HG02943 (cell line): Measurements from ENCODE around the gene PRKCSH.

Source experiments
- ATAC-seq: cut with Tn5 transposase; IDR thresholded peaks from one replicate; pipeline ENCODE4 v1.9.1; 2021; ENCODE audit warnings: mild to moderate bottlenecking, low read depth, moderate library complexity; ENCODE audit not compliant: unreplicated experiment

Gene PRKCSH

DNA sequence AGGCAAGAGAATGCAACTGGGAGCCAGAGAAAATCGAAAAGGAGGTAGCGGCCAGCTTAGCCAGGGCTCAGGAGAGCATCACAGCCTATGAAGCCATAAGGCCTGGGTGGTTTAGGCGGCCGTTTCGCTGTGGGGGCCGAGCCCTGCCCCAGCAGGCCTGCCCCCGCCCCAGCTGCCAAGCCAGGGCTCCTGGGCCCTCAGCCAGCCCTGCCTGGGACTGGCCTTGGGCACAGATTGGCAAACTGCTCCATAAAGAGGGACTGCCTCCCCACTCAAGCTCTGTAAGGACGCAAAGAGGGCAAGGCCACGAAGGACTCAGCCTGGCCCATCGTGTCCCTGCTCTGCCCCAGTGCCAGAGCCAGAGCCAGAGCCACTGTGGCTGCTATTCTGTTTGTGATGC lies 60.0 kb downstream of the PRKCSH start:
- no peak for ATAC-seq

DNA sequence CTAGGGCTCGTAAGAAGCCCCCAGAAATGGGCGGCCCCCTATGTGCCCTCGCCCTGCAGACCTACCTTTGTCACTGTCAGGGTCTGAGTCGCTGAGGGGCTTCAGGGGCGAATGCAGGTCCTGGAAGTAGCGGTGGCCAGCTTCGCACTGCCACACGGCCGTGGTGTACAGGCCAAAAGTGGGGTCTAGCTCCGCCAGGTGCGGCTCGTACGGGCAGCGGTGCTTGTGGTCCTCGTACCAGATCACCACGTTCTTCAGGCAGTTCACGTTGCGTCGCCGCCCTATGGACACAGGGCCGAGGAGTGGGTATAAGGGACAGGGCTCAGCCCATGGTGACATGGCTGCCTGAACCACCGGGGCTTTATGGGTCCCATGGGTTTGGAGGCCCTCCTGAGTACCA lies 60.5 kb downstream of the PRKCSH start:
- ATAC-seq = no peak

DNA sequence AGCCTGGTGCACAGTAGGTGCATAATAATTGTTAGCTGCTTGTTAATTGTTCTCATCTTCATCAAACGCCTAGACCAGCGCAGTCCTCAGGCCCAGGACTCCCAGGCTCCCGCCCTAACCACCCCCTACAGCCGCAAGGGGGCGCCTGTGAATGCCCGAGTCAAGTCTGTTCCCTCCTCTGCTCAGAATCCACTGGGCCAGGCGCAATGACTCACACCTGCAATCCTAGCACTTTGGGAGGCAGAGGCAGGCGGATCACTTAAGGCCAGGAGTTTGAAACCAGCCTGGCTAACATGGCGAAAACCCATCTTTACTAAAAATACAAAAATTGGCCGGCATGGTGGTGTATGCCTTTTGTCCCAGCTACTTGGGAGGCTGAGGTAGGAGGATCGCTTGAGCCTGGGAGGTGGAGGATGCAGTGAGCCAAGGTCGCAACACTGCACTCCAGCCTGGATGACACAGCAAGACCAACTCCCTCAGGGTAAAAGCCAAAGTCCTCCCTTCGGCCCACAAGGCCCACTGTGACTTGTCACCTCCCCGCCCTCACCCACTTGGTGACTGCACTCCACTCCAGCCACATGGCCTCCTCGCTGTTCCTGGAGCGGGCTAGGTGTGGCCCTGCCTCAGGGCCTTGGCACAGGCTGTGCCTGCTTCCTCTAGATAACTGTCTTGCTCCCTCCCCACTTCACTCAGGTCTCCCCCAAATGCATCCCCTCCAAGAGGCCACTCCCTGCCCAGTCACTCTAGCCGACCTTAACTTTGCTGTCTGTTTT lies 61.1 kb downstream of the PRKCSH start:
- no peak for ATAC-seq

DNA sequence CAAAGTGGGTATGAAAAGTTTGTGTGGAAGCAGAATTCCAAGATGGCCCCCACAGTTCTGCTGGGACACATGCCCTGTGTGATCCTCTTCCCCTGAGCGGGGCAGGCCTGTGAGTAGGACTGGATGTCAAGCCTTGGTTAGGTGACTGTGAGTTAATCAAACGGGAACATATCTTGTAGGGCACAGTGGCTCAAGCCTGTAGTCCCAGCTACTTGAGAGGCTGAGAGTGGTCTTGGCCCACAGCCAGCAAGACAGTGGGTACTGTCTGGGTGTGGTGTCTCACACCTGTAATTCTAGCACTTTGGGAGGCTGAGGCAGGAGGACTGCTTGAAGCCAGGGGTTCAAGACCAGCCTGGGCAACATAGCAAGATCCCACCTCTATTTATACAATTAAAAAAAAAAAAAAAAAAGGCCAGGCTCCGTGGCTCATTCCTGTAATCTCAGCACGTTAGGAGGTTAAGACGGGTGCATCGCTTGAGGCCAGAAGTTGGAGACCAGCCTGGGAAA lies 63.8 kb downstream of the PRKCSH start:
- ATAC-seq = no peak

DNA sequence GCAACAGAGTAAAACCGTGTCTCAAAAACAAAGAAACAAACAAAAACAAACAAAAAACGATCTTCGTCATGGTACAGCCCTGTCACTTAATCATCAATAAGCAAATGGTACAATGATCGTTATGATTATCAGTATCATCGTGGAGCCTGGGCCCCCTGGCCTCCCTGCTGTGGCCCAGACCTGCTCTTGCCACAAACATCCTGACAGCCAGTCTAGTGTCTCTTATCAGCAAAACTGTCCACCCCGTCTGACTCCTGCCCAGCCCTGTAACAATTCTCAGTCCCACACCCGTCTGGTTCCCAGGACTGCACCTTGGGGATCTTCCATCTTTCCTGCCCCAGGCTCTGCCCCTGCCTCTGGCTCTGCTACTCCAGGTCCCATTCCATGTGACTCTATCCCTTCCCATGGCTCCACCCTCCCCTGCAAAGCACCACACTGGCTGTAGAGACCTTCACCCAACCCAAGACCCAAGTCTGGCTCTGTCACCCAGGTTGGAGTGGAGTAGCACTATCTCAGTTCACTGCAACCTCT lies 64.5 kb downstream of the PRKCSH start:
- ATAC-seq = no peak
